Lung (tissue), 12 donors: Measurements from ENCODE around the gene CLSTN2. TPM values are rescaled to one million over a fixed set of nuclear protein-coding genes. Genes with fewer than 3 reads are reported as not detected.
A peak's percentile ranks its signal among the peaks of the same experiment; 100 is the strongest.

Source experiments
- ATAC-seq: fragments of 200-7000 bp; cut with Tn5 transposase; one replicate; pipeline ENCODE4 v1.9.1; 2020; ENCODE audit warnings: moderate number of reproducible peaks; ENCODE audit not compliant: insufficient read depth, low FRiP score
- DNase-seq, 3 donors: peaks; one replicate each; pipeline ENCODE4 v3.0.0-alpha.2; 2013 to 2017
- H3K27ac ChIP-seq, 2 donors: one replicate each; pipeline ENCODE4 v1.5.1; 2013; ENCODE audit warnings: mild to moderate bottlenecking in 2 of 2, moderate library complexity in 2 of 2, control low read depth in 1 of 2, inconsistent platforms in 1 of 2, low read depth in 1 of 2, low read length in 1 of 2
- H3K27me3 ChIP-seq, 3 donors: one replicate each; pipeline ENCODE4 v1.5.1; 2013; ENCODE audit warnings: low read length in 2 of 3; ENCODE audit not compliant: control insufficient read depth in 3 of 3, insufficient read depth in 3 of 3
- H3K36me3 ChIP-seq, 4 donors: one replicate each; pipeline ENCODE4 v1.5.1; 2013; ENCODE audit warnings: low read length in 4 of 4, mild to moderate bottlenecking in 1 of 4, moderate library complexity in 1 of 4; ENCODE audit not compliant: control insufficient read depth in 4 of 4, insufficient read depth in 4 of 4
- H3K4me1 ChIP-seq, 5 donors: one replicate each; pipeline ENCODE4 v1.5.1; 2013; ENCODE audit warnings: low read length in 5 of 5, mild to moderate bottlenecking in 2 of 5, moderate library complexity in 1 of 5; ENCODE audit not compliant: control insufficient read depth in 5 of 5, insufficient read depth in 5 of 5
- H3K4me3 ChIP-seq: one replicate; pipeline ENCODE4 v1.5.1; 2013; ENCODE audit warnings: mild to moderate bottlenecking, control low read depth, moderate library complexity
- H3K9ac ChIP-seq, 2 donors: one replicate each; pipeline ENCODE4 v1.5.1; 2013; ENCODE audit warnings: low read length in 2 of 2, control low read depth in 1 of 2; ENCODE audit not compliant: insufficient read depth in 1 of 2
- H3K9me3 ChIP-seq, 4 donors: one replicate each; pipeline ENCODE4 v1.5.1; 2013; ENCODE audit warnings: low read length in 3 of 4, mild to moderate bottlenecking in 1 of 4, moderate library complexity in 1 of 4; ENCODE audit not compliant: control insufficient read depth in 4 of 4, insufficient read depth in 3 of 4
- WGBS, 2 donors: extraction: QIAGEN DNeasy Blood & Tissue Kit; methylation state at CpG; one replicate each; pipeline ENCODE4 v1.1.7; 2013; 5-methylcytosine and 5-hydroxymethylcytosine counted together
- polyA plus RNA-seq, 2 donors: library from polyadenylated mRNA; stranded (reverse); fragments of 200-250 nt; gene quantifications; one replicate each; pipeline ENCODE4 v1.2.1, GENCODE V29; 2013
- total RNA-seq, 2 donors: library from RNA; depleted of rRNA in 1 of 2; stranded (reverse); fragments of >200 nt in 1 of 2; gene quantifications; one replicate each; pipeline ENCODE4 v1.2.1, GENCODE V29; 2014 to 2021
- TF ChIP-seq, protein P1 (sequence below): IDR thresholded peaks from 2 replicates; pipeline ENCODE4 v1.5.1; 2012; ENCODE audit warnings: mild to moderate bottlenecking; ENCODE audit errors: control extremely low read depth, extremely low read depth
- donor health status: control.
- donor health status: control.
- donor health status: Bipolar disorder and iron deficiency.
- donor health status: healthy.
- donor health status: DM: yes; HTN: yes; CAD: no.

The CLSTN2 gene
- total and polyA plus RNA-seq, 4 donors, result 0.07 to 2.4 (median 1.3) TPM

DNA sequence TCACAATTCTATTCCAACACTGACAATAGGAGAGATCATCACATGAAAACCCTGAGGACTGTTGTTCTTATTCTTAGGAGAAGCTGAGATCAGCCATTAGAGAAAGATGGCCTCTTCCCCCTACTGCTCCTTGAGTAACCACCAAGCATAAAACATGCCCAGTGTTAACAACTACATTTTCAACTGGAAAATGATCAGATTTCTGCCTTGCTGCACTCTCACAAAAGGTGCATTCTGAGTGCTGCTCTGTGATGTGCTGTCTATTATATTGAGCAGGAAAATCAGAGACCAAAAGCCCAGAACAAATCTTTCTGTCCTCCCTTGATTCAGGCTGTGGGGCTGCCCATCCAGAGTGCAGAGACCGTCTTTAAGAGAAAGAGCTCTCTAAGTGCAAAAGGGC is 438.2 kb downstream of the CLSTN2 start:
- H3K4me1 ChIP-seq, result no peaks in the 10 kb centered on the region
- H3K9ac ChIP-seq, result no peak overlapping the region
- peaks cover 0 to 2% (median 0%) of the 10 kb centered on the region in 4 donors for H3K9me3 ChIP-seq
- ATAC-seq (no peak), DNase-seq (no peak)
- no peak overlapping the region for H3K4me3 ChIP-seq
- no peak overlapping the region for H3K27ac ChIP-seq
- 85 to 88% methylated on average over 1 of the region's 1 CpG for WGBS, 2 donors
- H3K36me3 ChIP-seq, result no peaks in the 10 kb centered on the region
- TF ChIP-seq, protein P1, sequence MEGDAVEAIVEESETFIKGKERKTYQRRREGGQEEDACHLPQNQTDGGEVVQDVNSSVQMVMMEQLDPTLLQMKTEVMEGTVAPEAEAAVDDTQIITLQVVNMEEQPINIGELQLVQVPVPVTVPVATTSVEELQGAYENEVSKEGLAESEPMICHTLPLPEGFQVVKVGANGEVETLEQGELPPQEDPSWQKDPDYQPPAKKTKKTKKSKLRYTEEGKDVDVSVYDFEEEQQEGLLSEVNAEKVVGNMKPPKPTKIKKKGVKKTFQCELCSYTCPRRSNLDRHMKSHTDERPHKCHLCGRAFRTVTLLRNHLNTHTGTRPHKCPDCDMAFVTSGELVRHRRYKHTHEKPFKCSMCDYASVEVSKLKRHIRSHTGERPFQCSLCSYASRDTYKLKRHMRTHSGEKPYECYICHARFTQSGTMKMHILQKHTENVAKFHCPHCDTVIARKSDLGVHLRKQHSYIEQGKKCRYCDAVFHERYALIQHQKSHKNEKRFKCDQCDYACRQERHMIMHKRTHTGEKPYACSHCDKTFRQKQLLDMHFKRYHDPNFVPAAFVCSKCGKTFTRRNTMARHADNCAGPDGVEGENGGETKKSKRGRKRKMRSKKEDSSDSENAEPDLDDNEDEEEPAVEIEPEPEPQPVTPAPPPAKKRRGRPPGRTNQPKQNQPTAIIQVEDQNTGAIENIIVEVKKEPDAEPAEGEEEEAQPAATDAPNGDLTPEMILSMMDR, result no peak
- H3K27me3 ChIP-seq, result no peaks in the 10 kb centered on the region

DNA sequence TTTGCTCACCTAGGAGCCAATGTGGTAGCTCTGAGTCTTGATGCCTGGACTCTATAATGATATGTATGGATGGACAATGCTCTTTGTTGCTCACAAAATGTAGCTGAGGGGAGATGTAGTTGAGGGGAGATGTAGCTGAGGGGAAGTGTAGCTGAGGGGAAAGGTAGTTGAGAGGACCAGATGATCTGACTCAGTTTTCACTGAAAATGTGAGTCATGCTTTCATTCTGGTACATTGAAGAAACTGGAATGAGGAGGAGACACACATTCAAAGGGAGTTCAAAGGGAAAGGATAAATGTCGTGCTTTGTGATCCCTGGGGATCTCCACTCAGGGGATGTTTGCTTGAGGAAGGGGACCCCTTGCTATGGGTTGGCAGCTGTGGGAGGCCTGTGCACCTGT is 440.0 kb downstream of the CLSTN2 start:
- no peak for DNase-seq
- no peak for ATAC-seq
- H3K4me3 ChIP-seq, result no peak overlapping the region
- H3K9ac ChIP-seq, result no peak overlapping the region
- H3K9me3 ChIP-seq, result peaks cover 0 to 2% (median 0%) of the 10 kb centered on the region in 4 donors
- no peaks in the 10 kb centered on the region for H3K27me3 ChIP-seq
- no peaks in the 10 kb centered on the region for H3K36me3 ChIP-seq
- TF ChIP-seq, protein P1, result no peak
- H3K27ac ChIP-seq, result no peak overlapping the region
- WGBS, 2 donors, result 64 to 74% methylated on average over 1 of the region's 1 CpG
- H3K4me1 ChIP-seq, result no peaks in the 10 kb centered on the region

DNA sequence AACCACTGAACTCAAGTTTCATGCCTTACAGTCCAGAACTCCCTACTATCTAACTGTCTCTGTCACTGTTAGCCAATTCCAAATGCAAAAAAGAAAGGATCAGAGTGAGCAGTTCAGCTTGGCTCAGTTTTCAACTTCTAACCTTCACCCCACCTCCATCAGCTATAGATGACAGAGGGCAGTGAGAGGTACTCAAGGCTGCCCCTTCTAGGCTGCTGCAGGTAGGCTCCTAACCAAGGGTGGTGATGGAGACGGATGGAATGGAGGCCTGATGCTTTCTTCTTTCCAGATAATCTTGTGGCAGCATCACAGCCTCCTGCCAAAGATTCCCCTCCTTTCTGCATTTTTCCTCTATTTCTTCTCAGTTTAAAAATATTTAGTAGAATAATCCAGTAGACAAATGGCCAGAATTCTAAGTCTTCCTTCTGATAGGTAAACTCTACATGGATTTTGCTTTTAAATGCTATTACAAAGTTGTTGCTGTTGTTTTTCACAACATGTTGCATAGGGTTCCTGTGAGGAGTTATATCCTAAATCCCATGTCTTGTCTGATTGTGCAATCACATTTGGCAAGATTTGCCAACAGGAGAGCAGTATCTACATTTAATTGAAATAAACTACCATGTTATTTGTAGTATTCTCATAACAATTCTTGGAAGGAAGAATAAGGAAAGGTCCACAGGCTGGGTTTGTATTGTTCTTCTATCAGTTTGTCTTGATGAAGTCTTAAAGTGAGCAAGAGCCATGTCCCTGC is 441.3 kb downstream of the CLSTN2 start:
- no peaks in the 10 kb centered on the region for H3K36me3 ChIP-seq
- peaks cover 0 to 2% (median 0%) of the 10 kb centered on the region in 4 donors for H3K9me3 ChIP-seq
- no peak overlapping the region for H3K9ac ChIP-seq
- 85 to 94% methylated on average over 1 of the region's 1 CpG for WGBS, 2 donors
- TF ChIP-seq, protein P1, result no peak
- ATAC-seq (no peak), DNase-seq (peak in 1 of 3 donors; percentile 20)
- no peak overlapping the region for H3K27ac ChIP-seq
- H3K4me1 ChIP-seq, result no peaks in the 10 kb centered on the region
- no peaks in the 10 kb centered on the region for H3K27me3 ChIP-seq
- no peak overlapping the region for H3K4me3 ChIP-seq
